ENCODE data around the gene NOLC1.

Gene NOLC1

GRCh38 chr10:102121739-102122372 is 30.3 kb upstream of the NOLC1 start:
- DNase-seq (ENCODE audit: low spot score), result peak; percentile 70

DNA sequence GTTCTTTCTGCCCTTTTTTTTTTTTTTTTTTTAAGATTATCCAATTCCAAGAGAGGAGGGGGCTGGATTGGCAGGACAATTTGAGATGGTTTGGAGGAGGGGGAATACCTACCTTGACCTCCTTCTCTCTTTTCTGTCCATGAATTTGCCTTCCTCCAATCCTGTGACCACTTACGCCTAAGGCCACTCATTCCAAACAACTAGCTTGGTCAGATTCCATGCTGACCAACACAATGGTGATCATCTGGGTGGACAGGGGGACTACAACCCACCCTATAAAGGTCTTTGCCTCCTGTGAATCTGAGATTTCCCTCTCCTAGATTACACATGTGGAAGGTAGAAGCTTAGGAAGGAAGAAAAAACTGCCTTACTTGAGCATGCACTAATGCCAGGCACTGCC is 29.7 kb upstream of the NOLC1 start:
- DNase-seq (ENCODE audit: low spot score), result no peak

GRCh38 chr10:102123223-102123622 is 29.0 kb upstream of the NOLC1 start:
- no peak for DNase-seq (ENCODE audit: low spot score)

GRCh38 chr10:102131286-102132170 is 20.7 kb upstream of the NOLC1 start:
- DNase-seq (ENCODE audit: low spot score), result no peak

DNA sequence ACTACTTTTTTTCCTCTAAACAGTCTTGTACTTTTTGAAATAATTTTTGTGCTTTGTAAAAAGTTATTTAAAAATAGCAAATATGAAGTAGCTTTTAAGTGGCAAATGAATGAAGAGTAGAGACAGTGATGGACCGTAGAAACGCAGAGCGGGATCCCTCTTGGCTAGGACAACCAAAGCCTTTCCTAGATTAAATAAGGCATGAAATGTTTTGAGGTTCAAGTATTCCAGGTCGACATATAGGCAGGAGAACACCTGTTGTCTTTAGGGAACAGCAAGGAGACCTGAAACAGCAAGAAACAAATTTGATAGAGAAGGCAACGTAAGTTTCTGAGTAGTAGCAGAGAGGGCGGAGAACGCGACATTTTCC is 20.0 kb upstream of the NOLC1 start:
- DNase-seq (ENCODE audit: low spot score), result no peak

GRCh38 chr10:102132563-102133372 is 19.4 kb upstream of the NOLC1 start, which contains the start of gene PPRC1:
PPRC1 (plus strand) TSS chr10:102133040; CDS start chr10:102133069, 29 bp downstream.
- DNase-seq (ENCODE audit: low spot score), result peak; percentile 99

DNA sequence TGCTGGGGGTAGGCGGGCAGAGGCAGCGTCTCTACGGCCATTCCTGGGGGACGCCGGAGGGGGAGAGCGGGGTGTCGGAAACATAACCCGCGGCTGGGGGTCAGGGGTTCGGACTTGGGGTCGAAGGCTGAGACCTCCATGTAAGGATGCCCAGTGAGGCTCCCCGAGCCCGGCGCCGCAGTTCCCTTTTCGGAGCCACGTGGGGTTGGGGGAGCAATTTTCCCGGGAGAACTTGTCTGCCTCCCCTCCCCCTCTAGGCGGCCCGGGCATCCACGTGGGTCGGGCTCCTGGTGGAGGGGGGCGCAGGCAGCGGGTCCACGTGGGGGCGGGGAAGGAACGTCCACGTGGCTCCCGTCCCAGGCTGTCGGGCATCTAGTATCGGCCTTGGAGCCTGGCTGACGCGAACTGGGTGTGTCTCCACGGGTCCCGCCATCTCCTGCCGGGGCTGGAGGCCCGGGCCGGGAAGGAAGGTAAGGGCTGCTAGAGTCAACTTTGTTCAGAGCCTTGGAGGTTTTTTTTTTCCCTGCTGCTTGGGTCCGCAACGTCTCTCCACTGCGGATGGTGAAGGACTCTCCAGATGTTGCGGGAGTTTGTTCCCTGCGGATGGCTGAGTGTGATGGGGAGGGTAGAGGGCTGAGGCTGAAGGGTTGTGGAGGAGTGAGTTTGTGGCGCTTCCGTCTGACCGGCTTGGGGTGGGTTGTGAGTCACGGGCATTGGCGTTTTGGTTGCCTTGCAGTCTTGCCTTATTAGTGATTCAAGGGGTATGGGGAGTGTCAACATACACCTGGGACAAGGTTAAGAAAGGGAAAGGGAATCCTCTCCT is 18.6 kb upstream of the NOLC1 start:
- DNase-seq (ENCODE audit: low spot score), result peak; percentile 77

- no peak for DNase-seq (ENCODE audit: low spot score)
These were observed 17.8 kb upstream of the NOLC1 start for GRCh38 chr10:102134416-102134815.

DNA sequence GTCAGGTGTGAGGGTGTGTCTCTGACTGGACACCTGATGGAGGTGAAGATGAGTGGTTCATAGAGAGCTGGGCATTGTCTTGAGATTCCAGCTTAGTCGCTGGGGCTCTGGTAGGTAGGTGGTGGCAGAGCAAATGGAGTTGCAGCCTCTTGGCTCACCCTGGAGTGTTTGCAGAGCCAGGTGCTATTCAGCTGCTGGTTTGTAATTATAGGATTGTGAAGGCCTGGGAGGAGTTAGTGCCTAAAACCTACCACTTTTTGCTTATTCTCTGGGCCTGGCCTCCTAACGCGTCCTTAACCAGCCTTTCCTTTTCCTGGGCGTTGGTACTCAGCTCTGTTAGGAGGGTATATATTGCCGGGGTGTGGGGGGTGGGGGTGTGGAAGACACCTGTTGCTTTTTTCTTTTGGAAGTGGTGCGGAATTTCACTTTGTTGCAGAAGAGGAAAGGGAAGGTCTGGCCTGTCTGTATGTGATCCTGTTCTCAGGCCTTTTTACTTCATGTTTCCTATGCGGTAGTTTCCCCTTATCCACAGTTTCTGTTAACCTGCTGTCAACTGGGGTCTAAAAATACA is 16.1 kb upstream of the NOLC1 start:
- no peak for DNase-seq (ENCODE audit: low spot score)

DNA sequence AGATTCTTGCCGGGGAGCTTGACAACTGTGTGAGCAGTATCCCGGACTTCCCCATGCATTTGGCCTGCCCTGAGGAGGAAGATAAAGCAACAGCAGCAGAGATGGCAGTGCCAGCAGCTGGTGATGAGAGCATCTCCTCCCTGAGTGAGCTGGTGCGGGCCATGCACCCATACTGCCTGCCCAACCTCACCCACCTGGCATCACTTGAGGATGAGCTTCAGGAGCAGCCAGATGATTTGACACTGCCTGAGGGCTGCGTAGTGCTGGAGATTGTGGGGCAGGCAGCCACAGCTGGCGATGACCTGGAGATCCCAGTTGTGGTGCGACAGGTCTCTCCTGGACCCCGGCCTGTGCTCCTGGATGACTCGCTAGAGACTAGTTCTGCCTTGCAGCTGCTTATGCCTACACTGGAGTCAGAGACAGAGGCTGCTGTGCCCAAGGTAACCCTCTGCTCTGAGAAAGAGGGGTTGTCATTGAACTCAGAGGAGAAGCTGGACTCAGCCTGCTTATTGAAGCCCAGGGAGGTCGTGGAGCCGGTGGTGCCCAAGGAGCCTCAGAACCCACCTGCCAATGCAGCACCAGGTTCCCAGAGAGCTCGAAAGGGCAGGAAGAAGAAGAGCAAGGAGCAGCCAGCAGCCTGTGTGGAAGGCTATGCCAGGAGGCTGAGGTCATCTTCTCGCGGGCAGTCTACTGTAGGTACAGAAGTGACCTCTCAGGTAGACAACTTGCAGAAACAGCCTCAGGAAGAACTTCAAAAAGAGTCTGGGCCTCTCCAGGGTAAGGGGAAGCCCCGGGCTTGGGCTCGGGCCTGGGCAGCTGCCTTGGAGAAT is 12.7 kb upstream of the NOLC1 start:
- DNase-seq (ENCODE audit: low spot score), result no peak

DNA sequence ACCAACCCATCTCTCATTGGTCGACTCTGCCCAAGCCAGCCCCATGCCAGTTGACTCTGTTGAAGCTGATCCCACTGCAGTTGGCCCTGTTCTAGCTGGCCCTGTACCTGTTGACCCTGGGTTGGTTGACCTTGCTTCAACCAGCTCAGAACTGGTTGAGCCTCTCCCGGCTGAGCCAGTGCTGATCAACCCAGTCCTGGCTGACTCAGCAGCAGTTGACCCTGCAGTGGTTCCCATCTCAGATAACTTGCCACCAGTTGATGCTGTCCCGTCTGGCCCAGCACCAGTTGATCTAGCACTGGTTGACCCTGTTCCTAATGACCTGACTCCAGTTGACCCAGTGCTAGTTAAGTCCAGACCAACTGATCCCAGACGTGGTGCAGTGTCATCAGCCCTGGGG is 12.0 kb upstream of the NOLC1 start:
- no peak for DNase-seq (ENCODE audit: low spot score)

GRCh38 chr10:102140913-102141540 is 11.2 kb upstream of the NOLC1 start:
- DNase-seq (ENCODE audit: low spot score), result no peak

GRCh38 chr10:102141583-102142107 is 10.5 kb upstream of the NOLC1 start:
- no peak for DNase-seq (ENCODE audit: low spot score)

- DNase-seq (ENCODE audit: low spot score), result no peak
These were observed 5.2 kb upstream of the NOLC1 start for GRCh38 chr10:102146971-102147428.

GRCh38 chr10:102147561-102147960 is 4.6 kb upstream of the NOLC1 start:
- no peak for DNase-seq (ENCODE audit: low spot score)

- no peak for DNase-seq (ENCODE audit: low spot score)
These were observed 3.9 kb upstream of the NOLC1 start for GRCh38 chr10:102148275-102148674.

DNA sequence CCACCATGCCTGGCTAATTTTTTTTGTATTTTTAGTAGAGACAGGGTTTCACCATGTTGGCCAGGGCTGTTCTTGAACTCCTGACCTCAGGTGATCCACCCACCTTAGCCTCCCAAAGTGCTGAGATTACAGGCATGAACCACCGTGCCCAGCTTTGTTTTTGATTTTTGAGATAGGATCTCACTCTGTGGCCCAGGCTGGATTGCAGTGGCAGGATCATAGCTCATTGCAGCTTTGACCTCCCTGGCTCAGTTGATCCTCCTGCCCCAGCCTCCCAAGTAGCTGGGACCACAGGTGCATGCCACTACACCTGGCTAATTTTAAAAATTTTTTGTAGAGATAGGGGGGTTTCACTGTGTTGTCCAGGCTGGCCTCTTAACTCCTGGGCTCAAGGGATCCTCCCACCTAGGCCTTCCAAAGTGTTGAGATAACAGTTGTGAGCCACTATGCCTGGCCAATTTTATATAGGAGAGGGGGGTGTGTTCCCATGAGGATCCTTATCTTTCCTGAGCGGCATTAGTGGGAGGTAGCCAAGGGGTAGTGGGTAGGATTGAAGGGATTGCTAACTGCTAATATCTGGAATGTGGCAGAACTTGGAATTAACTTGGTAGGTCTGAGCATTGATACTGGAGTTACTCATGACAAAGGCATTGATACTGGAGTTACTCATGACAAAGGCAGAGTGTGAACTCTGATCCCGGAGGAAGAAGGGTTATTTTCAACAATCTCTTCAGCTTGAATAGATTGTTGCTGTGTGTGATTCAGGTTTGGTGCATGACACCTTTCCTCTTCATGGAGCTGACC is 1.0 kb upstream of the NOLC1 start:
- DNase-seq (ENCODE audit: low spot score), result no peak

DNA sequence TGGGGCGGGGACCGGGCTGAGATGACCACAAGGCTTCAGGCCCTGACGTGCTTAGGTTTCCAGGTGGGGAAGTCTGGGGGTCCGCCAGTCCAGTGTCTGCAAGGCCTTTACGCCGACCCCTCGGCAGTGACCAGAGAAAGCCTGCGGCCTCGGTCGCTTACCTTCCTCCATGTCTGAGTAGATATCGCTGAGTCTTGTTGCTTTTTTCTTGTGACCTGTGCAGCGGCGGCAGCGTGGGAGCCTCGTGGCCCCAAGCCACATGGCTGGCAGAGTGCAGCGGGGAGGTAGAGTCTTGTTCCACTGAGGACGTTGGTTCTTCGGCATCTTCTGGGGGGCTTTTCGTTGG is 329 bp downstream of the NOLC1 start:
- no peak for DNase-seq (ENCODE audit: low spot score)
